ENCODE data around the gene TMEFF2. TPM values are rescaled to one million over a fixed set of nuclear protein-coding genes. Genes with fewer than 3 reads are reported as not detected.

Gene TMEFF2
- total and polyA plus RNA-seq, 2 experiments from 2014 or later, result 0.15 to 1.3 TPM

GRCh38 chr2:192067631-192068030 lies 127.1 kb downstream of the TMEFF2 start:
- Histone ChIP-seq H3K9me3 (ENCODE audit: low read depth) (no peaks in the 10 kb centered on the region), H3K36me3 (no peaks in the 10 kb centered on the region), H3K4me1 (ENCODE audit: low read depth) (peaks cover 2% of the 10 kb centered on the region), H3K27ac (no peak overlapping the region), H3K4me3 (no peak overlapping the region), H3K27me3 (no peaks in the 10 kb centered on the region)
- no peak for DNase-seq (ENCODE audit: low read depth in 1 of 2, low spot score in 1 of 2)
- TF ChIP-seq CTCF (IDR thresholded peaks at IDR 0.05; ENCODE audit: low read depth, low read length), result no peak

GRCh38 chr2:192064459-192064858 lies 130.3 kb downstream of the TMEFF2 start:
- Histone ChIP-seq H3K4me1 (ENCODE audit: low read depth) (no peaks in the 10 kb centered on the region), H3K4me3 (no peak overlapping the region), H3K36me3 (no peaks in the 10 kb centered on the region), H3K27ac (no peak overlapping the region), H3K9me3 (ENCODE audit: low read depth) (no peaks in the 10 kb centered on the region), H3K27me3 (no peaks in the 10 kb centered on the region)
- no peak for DNase-seq (ENCODE audit: low read depth in 1 of 2, low spot score in 1 of 2)
- no peak for TF ChIP-seq CTCF (IDR thresholded peaks at IDR 0.05; ENCODE audit: low read depth, low read length)

DNA sequence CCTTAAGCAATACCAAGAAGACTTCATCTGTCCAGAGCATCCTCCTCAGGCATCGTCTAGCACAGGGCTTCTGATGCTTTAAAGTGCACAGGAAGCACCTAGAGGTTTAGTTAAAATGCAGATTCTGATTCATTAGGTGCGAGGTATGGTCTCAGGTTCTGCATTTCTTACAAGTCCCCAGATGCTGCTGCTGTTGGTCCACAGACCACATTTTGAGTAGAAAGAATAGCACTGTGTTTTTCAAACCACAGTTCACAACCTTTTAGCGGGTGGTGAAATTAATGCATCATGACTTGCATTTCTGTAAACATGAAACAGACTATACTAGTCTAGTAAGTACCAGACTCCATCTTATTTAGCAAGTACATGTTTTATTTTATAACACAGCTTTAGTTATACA lies 134.6 kb downstream of the TMEFF2 start:
- H3K9me3 ChIP-seq (ENCODE audit: low read depth), result no peaks in the 10 kb centered on the region
- no peak for DNase-seq (ENCODE audit: low read depth in 1 of 2, low spot score in 1 of 2)
- H3K27ac ChIP-seq, result no peak overlapping the region
- H3K4me3 ChIP-seq, result no peak overlapping the region
- TF ChIP-seq CTCF (IDR thresholded peaks at IDR 0.05; ENCODE audit: low read depth, low read length), result no peak
- H3K27me3 ChIP-seq, result no peaks in the 10 kb centered on the region
- no peaks in the 10 kb centered on the region for H3K36me3 ChIP-seq
- H3K4me1 ChIP-seq (ENCODE audit: low read depth), result no peaks in the 10 kb centered on the region

- Histone ChIP-seq H3K9me3 (ENCODE audit: low read depth) (no peaks in the 10 kb centered on the region), H3K4me3 (no peak overlapping the region), H3K4me1 (ENCODE audit: low read depth) (no peaks in the 10 kb centered on the region), H3K27me3 (no peaks in the 10 kb centered on the region), H3K36me3 (no peaks in the 10 kb centered on the region), H3K27ac (no peak overlapping the region)
- DNase-seq (ENCODE audit: low read depth in 1 of 2, low spot score in 1 of 2), result no peak
- TF ChIP-seq CTCF (IDR thresholded peaks at IDR 0.05; ENCODE audit: low read depth, low read length), result no peak
Observed at GRCh38 chr2:192059266-192059665, 135.5 kb downstream of the TMEFF2 start.

GRCh38 chr2:192053921-192054320 lies 140.8 kb downstream of the TMEFF2 start:
- H3K4me3 ChIP-seq, result no peak overlapping the region
- no peaks in the 10 kb centered on the region for H3K27me3 ChIP-seq
- H3K4me1 ChIP-seq (ENCODE audit: low read depth), result no peaks in the 10 kb centered on the region
- no peaks in the 10 kb centered on the region for H3K36me3 ChIP-seq
- H3K9me3 ChIP-seq (ENCODE audit: low read depth), result no peaks in the 10 kb centered on the region
- no peak overlapping the region for H3K27ac ChIP-seq
- DNase-seq (ENCODE audit: low read depth in 1 of 2, low spot score in 1 of 2), result no peak
- TF ChIP-seq CTCF (IDR thresholded peaks at IDR 0.05; ENCODE audit: low read depth, low read length), result no peak

DNA sequence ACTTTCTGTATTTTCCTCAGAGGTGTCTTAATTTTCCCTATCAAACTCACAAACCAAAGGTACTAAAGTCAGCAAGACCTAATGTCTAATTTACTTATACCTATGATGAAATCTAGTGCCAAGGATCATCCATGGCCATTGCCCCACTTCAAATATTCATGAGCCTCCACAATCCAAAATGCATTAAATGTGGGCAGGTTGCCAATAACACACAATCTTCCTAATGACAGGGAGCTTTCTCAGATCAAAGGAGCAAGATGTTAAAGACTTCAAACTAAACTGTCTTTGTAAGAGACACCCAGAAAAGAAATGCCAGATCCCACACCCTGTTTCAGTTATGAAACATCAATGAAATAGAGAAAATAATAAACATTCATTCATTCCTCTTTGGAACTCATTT lies 143.2 kb downstream of the TMEFF2 start:
- Histone ChIP-seq H3K4me1 (ENCODE audit: low read depth) (no peaks in the 10 kb centered on the region), H3K27ac (no peak overlapping the region), H3K36me3 (no peaks in the 10 kb centered on the region), H3K9me3 (ENCODE audit: low read depth) (no peaks in the 10 kb centered on the region), H3K27me3 (no peaks in the 10 kb centered on the region), H3K4me3 (no peak overlapping the region)
- DNase-seq (ENCODE audit: low read depth in 1 of 2, low spot score in 1 of 2), result no peak
- TF ChIP-seq CTCF (IDR thresholded peaks at IDR 0.05; ENCODE audit: low read depth, low read length), result no peak

Measured in cardiac muscle cell (in vitro differentiated cells and primary cell).